IMR-90 (cell line): ENCODE data around the gene COQ4. TPM values are rescaled to one million over a fixed set of nuclear protein-coding genes. Genes with fewer than 3 reads are reported as not detected.

ENCODE experiments used
- polyA plus RNA-seq, 3 experiments: library from polyadenylated mRNA; depleted of rRNA; stranded (reverse); fragments of >200 nt; gene quantifications; 2 replicates each; pipeline ENCODE4 v1.2.3, GENCODE V29; 2012; ENCODE audit warnings: low replicate concordance in 1 of 3
- total RNA-seq: library from RNA; depleted of rRNA; stranded (reverse); fragments of >200 nt; gene quantifications from 2 replicates; pipeline ENCODE4 v1.2.3, GENCODE V29; 2012; rRNA removed

Gene COQ4
- total and polyA plus RNA-seq, 2 of the 4 experiments (the other 2 are of a cell fraction) = 20.1 to 41.4 TPM

Other genes starting within 250 kb of the COQ4 start
- gene PTGES2, start 195.1 kb upstream of the COQ4 start, total RNA-seq = 90.3 and 107 TPM in 2 replicates
- 99.2 and 100 TPM in 2 replicates for gene PTGES2, start 195.1 kb upstream of the COQ4 start, polyA plus RNA-seq (2012; rRNA removed)
- not detected in 2 replicates for gene LCN2, start 173.4 kb upstream of the COQ4 start, total RNA-seq
- not detected in 2 replicates for gene LCN2, start 173.4 kb upstream of the COQ4 start, polyA plus RNA-seq (2012; rRNA removed)
- 25.1 and 27.5 TPM in 2 replicates for gene BBLN, start 162.6 kb upstream of the COQ4 start, total RNA-seq
- gene BBLN, start 162.6 kb upstream of the COQ4 start, polyA plus RNA-seq (2012; rRNA removed) = 103 and 146 TPM in 2 replicates
- gene CIZ1, start 131.3 kb upstream of the COQ4 start, total RNA-seq = 13.8 and 20.6 TPM in 2 replicates
- 51.9 and 54.4 TPM in 2 replicates for gene CIZ1, start 131.3 kb upstream of the COQ4 start, polyA plus RNA-seq (2012; rRNA removed)
- 11.4 and 13.6 TPM in 2 replicates for gene DNM1, start 119.5 kb upstream of the COQ4 start, total RNA-seq
- gene DNM1, start 119.5 kb upstream of the COQ4 start, polyA plus RNA-seq (2012; rRNA removed) = 17.7 and 19.3 TPM in 2 replicates
- gene GOLGA2, start 46.8 kb upstream of the COQ4 start, total RNA-seq = 118 TPM in 2 replicates
- gene GOLGA2, start 46.8 kb upstream of the COQ4 start, polyA plus RNA-seq (2012; rRNA removed) = 124 and 146 TPM in 2 replicates
- gene SWI5, start 46.6 kb upstream of the COQ4 start, total RNA-seq = 37.5 and 38.9 TPM in 2 replicates
- gene SWI5, start 46.6 kb upstream of the COQ4 start, polyA plus RNA-seq (2012; rRNA removed) = 93.5 and 99.7 TPM in 2 replicates
- 16.7 and 21.3 TPM in 2 replicates for gene TRUB2, start 392 bp upstream of the COQ4 start, total RNA-seq
- 17.4 and 18.0 TPM in 2 replicates for gene TRUB2, start 392 bp upstream of the COQ4 start, polyA plus RNA-seq (2012; rRNA removed)
- gene SLC27A4, start 17.7 kb downstream of the COQ4 start, total RNA-seq = 9.2 and 9.7 TPM in 2 replicates
- 13.7 and 14.8 TPM in 2 replicates for gene SLC27A4, start 17.7 kb downstream of the COQ4 start, polyA plus RNA-seq (2012; rRNA removed)
- gene URM1, start 48.5 kb downstream of the COQ4 start, total RNA-seq = 20.6 and 33.2 TPM in 2 replicates
- 66.9 and 75.6 TPM in 2 replicates for gene URM1, start 48.5 kb downstream of the COQ4 start, polyA plus RNA-seq (2012; rRNA removed)
- 15.1 and 16.1 TPM in 2 replicates for gene CERCAM, start 98.0 kb downstream of the COQ4 start, total RNA-seq
- gene CERCAM, start 98.0 kb downstream of the COQ4 start, polyA plus RNA-seq (2012; rRNA removed) = 118 and 146 TPM in 2 replicates
- gene ODF2, start 133.2 kb downstream of the COQ4 start, total RNA-seq = 46.4 and 59.2 TPM in 2 replicates
- gene ODF2, start 133.2 kb downstream of the COQ4 start, polyA plus RNA-seq (2012; rRNA removed) = 34.9 and 40.2 TPM in 2 replicates
- 35.3 and 39.4 TPM in 2 replicates for gene GLE1, start 181.9 kb downstream of the COQ4 start, total RNA-seq
- gene GLE1, start 181.9 kb downstream of the COQ4 start, polyA plus RNA-seq (2012; rRNA removed) = 13.2 and 14.3 TPM in 2 replicates
- 327 and 345 TPM in 2 replicates for gene SPTAN1, start 229.7 kb downstream of the COQ4 start, total RNA-seq
- gene SPTAN1, start 229.7 kb downstream of the COQ4 start, polyA plus RNA-seq (2012; rRNA removed) = 275 and 316 TPM in 2 replicates